Smooth muscle cell (in vitro differentiated cells): ENCODE measurements around the gene NKG7. TPM values are rescaled to one million over a fixed set of nuclear protein-coding genes. Genes with fewer than 3 reads are reported as not detected.
A peak's percentile ranks its signal among the peaks of the same experiment; 100 is the strongest.

Source experiments
- DNase-seq: peaks from one replicate; lab custom pipeline; 2025; ENCODE audit not compliant: unreplicated experiment; lab: John Stamatoyannopoulos, UW
- H2AFZ ChIP-seq: fragments of 200-600 bp; sonication (generic); 2 replicates; pipeline ENCODE4 v1.6.0; 2016; ENCODE audit warnings: antibody characterized with exemption, low read depth, mild to moderate bottlenecking
- H3F3A ChIP-seq: fragments of 200-600 bp; sonication (generic); 2 replicates; pipeline ENCODE4 v1.6.0; 2017; ENCODE audit warnings: antibody characterized with exemption, low read depth
- H3K27ac ChIP-seq: fragments of 200-600 bp; sonication (generic); 2 replicates; pipeline ENCODE4 v1.5.1; 2016; ENCODE audit warnings: low read depth, mild to moderate bottlenecking
- H3K27me3 ChIP-seq: fragments of 200-600 bp; sonication (generic); 2 replicates; pipeline ENCODE4 v1.6.1; 2016; ENCODE audit warnings: low read depth, mild to moderate bottlenecking
- H3K36me3 ChIP-seq: fragments of 200-600 bp; sonication (generic); 2 replicates; pipeline ENCODE4 v1.5.1; 2016; ENCODE audit warnings: low read depth
- H3K4me1 ChIP-seq: fragments of 200-600 bp; sonication (generic); 2 replicates; pipeline ENCODE4 v1.5.1; 2016; ENCODE audit warnings: low read depth
- H3K4me2 ChIP-seq: fragments of 200-600 bp; sonication (generic); 2 replicates; pipeline ENCODE4 v1.6.0; 2016; ENCODE audit warnings: mild to moderate bottlenecking
- H3K4me3 ChIP-seq: fragments of 200-600 bp; sonication (generic); 2 replicates; pipeline ENCODE4 v1.5.1; 2016; ENCODE audit warnings: mild to moderate bottlenecking
- H3K79me2 ChIP-seq: fragments of 200-600 bp; sonication (generic); 2 replicates; pipeline ENCODE4 v1.6.0; 2016; ENCODE audit warnings: low read depth, mild to moderate bottlenecking
- H3K9ac ChIP-seq: fragments of 200-600 bp; sonication (generic); 2 replicates; pipeline ENCODE4 v1.6.0; 2016; ENCODE audit warnings: low read depth
- H3K9me3 ChIP-seq: fragments of 200-600 bp; sonication (generic); replicated peaks from 2 replicates; pipeline ENCODE4 v1.5.1; 2016; ENCODE audit warnings: low read depth
- H4K20me1 ChIP-seq: fragments of 200-600 bp; sonication (generic); 2 replicates; pipeline ENCODE4 v1.6.0; 2016; ENCODE audit warnings: low read depth
- CTCF ChIP-seq: fragments of 200-600 bp; sonication (generic); IDR thresholded peaks from 2 replicates; pipeline ENCODE4 v1.5.1; 2017; ENCODE audit warnings: borderline replicate concordance, mild to moderate bottlenecking, antibody characterized with exemption; ENCODE audit not compliant: insufficient read depth, poor library complexity, severe bottlenecking
- WGBS: methylation state at CpG from one replicate; pipeline ENCODE4 v1.1.7; 2016; ENCODE audit warnings: low lambda C conversion rate; 5-methylcytosine and 5-hydroxymethylcytosine counted together
- polyA plus RNA-seq: library from polyadenylated mRNA; unstranded; fragments of >200 nt; fragmentation: Nextera tagmentation; extraction: Ambion mirVana; gene quantifications from 2 replicates; pipeline ENCODE4 v1.2.1, GENCODE V29; 2016
- total RNA-seq: library from RNA; depleted of rRNA; stranded (reverse); fragments of >200 nt; gene quantifications from 2 replicates; pipeline ENCODE4 v1.2.3, GENCODE V29; 2014

Gene NKG7
- total and polyA plus RNA-seq, 2 experiments from 2014 or later, result not detected

DNA sequence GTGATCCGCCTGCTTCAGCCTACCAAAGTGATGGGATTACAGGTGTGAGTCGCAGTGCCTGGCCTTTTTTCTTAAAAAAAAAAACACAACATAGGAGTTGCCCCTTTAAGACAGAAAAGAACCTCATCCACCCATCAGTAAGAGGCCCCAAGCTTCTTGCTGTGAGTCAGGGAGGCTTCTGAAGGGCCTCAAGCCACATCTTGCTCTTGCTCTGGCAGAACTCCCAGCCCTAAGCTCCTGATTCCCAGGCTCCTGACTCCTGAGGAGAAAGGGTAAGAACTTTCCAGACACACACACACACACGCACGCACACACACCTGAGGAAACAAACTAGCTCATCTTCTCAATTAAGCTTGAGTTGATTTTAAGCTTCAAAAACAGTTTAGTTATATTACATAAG, 13.2 kb downstream of the NKG7 start:
- no peak for TF ChIP-seq CTCF
- no peak overlapping the region for H3K9ac ChIP-seq

DNA sequence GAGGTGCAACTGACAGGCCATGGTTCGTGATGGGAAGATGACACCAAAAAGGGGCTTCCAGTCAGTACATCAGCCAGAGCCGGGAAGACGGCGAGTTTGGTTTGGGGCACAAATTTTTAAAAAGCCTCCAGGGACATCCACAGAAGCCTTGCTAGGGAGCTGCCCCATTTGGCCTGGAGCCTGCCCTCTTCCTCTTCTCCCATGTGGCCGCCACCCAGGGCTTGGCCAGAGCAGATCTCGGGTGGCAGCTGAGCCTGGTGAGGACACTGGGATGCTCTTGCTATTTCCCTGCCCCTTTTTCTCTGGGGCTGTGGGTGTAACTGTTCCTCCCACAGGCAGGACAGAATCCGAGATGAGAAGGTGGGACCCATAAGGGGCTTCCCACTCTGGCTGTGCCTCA, 14.5 kb downstream of the NKG7 start:
- no peak for TF ChIP-seq CTCF
- 92% methylated on average over 7 of the region's 7 CpGs for WGBS
- Histone ChIP-seq H3K27me3 (no peaks in the 10 kb centered on the region), H3K27ac (no peak overlapping the region), H4K20me1 (peaks cover 2% of the 10 kb centered on the region), H3K36me3 (no peaks in the 10 kb centered on the region), H2AFZ (no peak overlapping the region), H3K9me3 (no peaks in the 10 kb centered on the region), H3F3A (peaks cover 7% of the 10 kb centered on the region), H3K4me1 (peaks cover 13% of the 10 kb centered on the region), H3K9ac (no peak overlapping the region), H3K4me3 (no peak overlapping the region), H3K4me2 (no peak overlapping the region), H3K79me2 (no peaks in the 10 kb centered on the region)
- DNase-seq, result no peak

More for the DNA sequence above, 13.2 kb downstream of the NKG7 start:
- WGBS, result 58% methylated on average over 4 of the region's 4 CpGs
- peak overlapping the region; percentile 57 for H3K4me2 ChIP-seq
- H3F3A ChIP-seq, result peaks cover 7% of the 10 kb centered on the region
- H3K27ac ChIP-seq, result peak overlapping the region; percentile 63
- H2AFZ ChIP-seq, result no peak overlapping the region
- no peaks in the 10 kb centered on the region for H3K79me2 ChIP-seq
- no peak overlapping the region for H3K4me3 ChIP-seq
- no peaks in the 10 kb centered on the region for H3K27me3 ChIP-seq
- H3K9me3 ChIP-seq, result no peaks in the 10 kb centered on the region
- no peak for DNase-seq
- peaks cover 8% of the 10 kb centered on the region for H3K4me1 ChIP-seq
- H4K20me1 ChIP-seq, result peaks cover 2% of the 10 kb centered on the region
- no peaks in the 10 kb centered on the region for H3K36me3 ChIP-seq

- no peak for TF ChIP-seq CTCF
- no peaks in the 10 kb centered on the region for H3K9me3 ChIP-seq
- 95% methylated on average over 10 of the region's 10 CpGs for WGBS
- H3K27me3 ChIP-seq, result no peaks in the 10 kb centered on the region
- H3K4me1 ChIP-seq, result peaks cover 13% of the 10 kb centered on the region
- DNase-seq, result no peak
- H3K79me2 ChIP-seq, result no peaks in the 10 kb centered on the region
- H3F3A ChIP-seq, result peaks cover 8% of the 10 kb centered on the region
- H3K4me3 ChIP-seq, result no peak overlapping the region
- peaks cover 2% of the 10 kb centered on the region for H4K20me1 ChIP-seq
- H3K36me3 ChIP-seq, result no peaks in the 10 kb centered on the region
- H2AFZ ChIP-seq, result no peak overlapping the region
- H3K9ac ChIP-seq, result no peak overlapping the region
- H3K4me2 ChIP-seq, result no peak overlapping the region
- H3K27ac ChIP-seq, result no peak overlapping the region
Observed at GRCh38 chr19:51356159-51356801, 16.2 kb downstream of the NKG7 start.

- Histone ChIP-seq H3K9ac (no peak overlapping the region), H3K4me1 (peaks cover 13% of the 10 kb centered on the region), H2AFZ (no peak overlapping the region), H3K4me3 (peak overlapping the region; percentile 9), H3K36me3 (no peaks in the 10 kb centered on the region), H3F3A (peaks cover 10% of the 10 kb centered on the region), H3K4me2 (peak overlapping the region; percentile 30), H3K27me3 (no peaks in the 10 kb centered on the region), H3K27ac (no peak overlapping the region), H3K79me2 (no peaks in the 10 kb centered on the region), H4K20me1 (peaks cover 2% of the 10 kb centered on the region), H3K9me3 (no peaks in the 10 kb centered on the region)
- no peak for DNase-seq
- 10% methylated on average over 8 of the region's 8 CpGs for WGBS
- TF ChIP-seq CTCF, result no peak
Observed at GRCh38 chr19:51354742-51355148, 17.7 kb downstream of the NKG7 start.
